H9 (cell line): Measurements from ENCODE around the gene TMEM163. TPM values are rescaled to one million over a fixed set of nuclear protein-coding genes. Genes with fewer than 3 reads are reported as not detected.

Source experiments
- DNase-seq: peaks from one replicate; pipeline ENCODE4 v3.0.0-alpha.2; 2017
- H2AFZ ChIP-seq: one replicate; pipeline ENCODE4 v1.6.1; 2013; ENCODE audit warnings: mild to moderate bottlenecking, low read length, control low read depth, moderate library complexity
- H2AK5ac ChIP-seq: 2 replicates; pipeline ENCODE4 v1.6.1; 2013; ENCODE audit warnings: low read length, control low read depth, mixed read lengths; ENCODE audit not compliant: insufficient read length
- H2BK120ac ChIP-seq: one replicate; pipeline ENCODE4 v1.6.1; 2013; ENCODE audit warnings: low read depth, mild to moderate bottlenecking, low read length, control low read depth, inconsistent platforms; ENCODE audit not compliant: poor library complexity, severe bottlenecking
- H2BK12ac ChIP-seq: 2 replicates; pipeline ENCODE4 v1.6.1; 2013; ENCODE audit warnings: low read length, control low read depth, mixed read lengths, low read depth; ENCODE audit not compliant: insufficient read length
- H2BK15ac ChIP-seq: 2 replicates; pipeline ENCODE4 v1.6.1; 2013; ENCODE audit warnings: low read depth, low read length, control low read depth
- H2BK20ac ChIP-seq: one replicate; pipeline ENCODE4 v1.6.1; 2013; ENCODE audit warnings: low read depth, mild to moderate bottlenecking, low read length, control low read depth, inconsistent platforms; ENCODE audit not compliant: poor library complexity, severe bottlenecking
- H2BK5ac ChIP-seq: 2 replicates; pipeline ENCODE4 v1.6.1; 2013; ENCODE audit warnings: low read length, control low read depth, mixed read lengths; ENCODE audit not compliant: insufficient read length
- H3K14ac ChIP-seq: 2 replicates; pipeline ENCODE4 v1.6.1; 2013; ENCODE audit warnings: low read length, control low read depth; ENCODE audit not compliant: insufficient read depth
- H3K18ac ChIP-seq: 2 replicates; pipeline ENCODE4 v1.6.1; 2013; ENCODE audit warnings: low read depth, mild to moderate bottlenecking, mixed read lengths, low read length, control low read depth; ENCODE audit not compliant: insufficient read length
- H3K23ac ChIP-seq: 2 replicates; pipeline ENCODE4 v1.6.1; 2013; ENCODE audit warnings: low read length, control low read depth, mixed read lengths, low read depth; ENCODE audit not compliant: insufficient read length
- H3K23me2 ChIP-seq: 2 replicates; pipeline ENCODE4 v1.6.1; 2013; ENCODE audit warnings: low read depth, mild to moderate bottlenecking, mixed read lengths, low read length, control low read depth; ENCODE audit not compliant: insufficient read length, poor library complexity, severe bottlenecking
- H3K27ac ChIP-seq: 2 replicates; pipeline ENCODE4 v1.5.1; 2013; ENCODE audit warnings: low read length, control low read depth, mixed read lengths, low read depth; ENCODE audit not compliant: insufficient read length
- H3K27me3 ChIP-seq: 2 replicates; pipeline ENCODE4 v1.6.1; 2013; ENCODE audit warnings: low read length, control low read depth, inconsistent platforms; ENCODE audit not compliant: insufficient read depth
- H3K4ac ChIP-seq: 2 replicates; pipeline ENCODE4 v1.6.1; 2013; ENCODE audit warnings: low read depth, mild to moderate bottlenecking, control low read depth, inconsistent platforms, low read length, moderate library complexity
- H3K4me1 ChIP-seq: 2 replicates; pipeline ENCODE4 v1.6.1; 2013; ENCODE audit warnings: low read length, control low read depth, inconsistent platforms; ENCODE audit not compliant: insufficient read depth
- H3K4me2 ChIP-seq: 2 replicates; pipeline ENCODE4 v1.6.1; 2013; ENCODE audit warnings: low read length, control low read depth, mixed read lengths; ENCODE audit not compliant: insufficient read length, insufficient read depth
- H3K56ac ChIP-seq: 2 replicates; pipeline ENCODE4 v1.6.1; 2013; ENCODE audit warnings: low read depth, mild to moderate bottlenecking, mixed read lengths, low read length, control low read depth; ENCODE audit not compliant: insufficient read length
- H3K79me1 ChIP-seq: 2 replicates; pipeline ENCODE4 v1.6.1; 2013; ENCODE audit warnings: low read depth, mild to moderate bottlenecking, moderate library complexity, low read length, control low read depth, inconsistent platforms; ENCODE audit not compliant: insufficient read depth, poor library complexity, severe bottlenecking
- H3K79me2 ChIP-seq: 2 replicates; pipeline ENCODE4 v1.6.1; 2013; ENCODE audit warnings: low read length, control low read depth, inconsistent platforms; ENCODE audit not compliant: insufficient read depth
- H3K9ac ChIP-seq: 2 replicates; pipeline ENCODE4 v1.6.1; 2013; ENCODE audit warnings: low read length, control low read depth, mixed read lengths; ENCODE audit not compliant: insufficient read length; ENCODE audit errors: extremely low read depth
- H3K9me3 ChIP-seq: one replicate; pipeline ENCODE4 v1.6.1; 2013; ENCODE audit warnings: low read depth, low read length, inconsistent platforms; ENCODE audit not compliant: control insufficient read depth
- H3T11ph ChIP-seq: one replicate; pipeline ENCODE4 v1.6.1; 2013; ENCODE audit warnings: mild to moderate bottlenecking, low read length, control low read depth, inconsistent platforms
- H4K20me1 ChIP-seq: one replicate; pipeline ENCODE4 v1.6.1; 2013; ENCODE audit not compliant: control insufficient read depth, insufficient read length, insufficient read depth
- H4K5ac ChIP-seq: 2 replicates; pipeline ENCODE4 v1.6.1; 2013; ENCODE audit warnings: low read depth, mild to moderate bottlenecking, mixed read lengths, low read length, control low read depth; ENCODE audit not compliant: insufficient read length
- H4K8ac ChIP-seq: replicated peaks from 2 replicates; pipeline ENCODE4 v1.6.1; 2013; ENCODE audit warnings: low read length, control low read depth, mixed read lengths, low read depth; ENCODE audit not compliant: insufficient read length
- H4K91ac ChIP-seq: 2 replicates; pipeline ENCODE4 v1.6.1; 2013; ENCODE audit warnings: low read depth, mild to moderate bottlenecking, moderate library complexity, mixed read lengths, low read length, control low read depth; ENCODE audit not compliant: insufficient read length
- H3K27ac Mint-ChIP-seq, 3 experiments: 2 replicates in 2 of 3; 3 replicates in 1 of 3; pipeline ENCODE4 v1.8.0; 2020 to 2021; ENCODE audit warnings: mixed read lengths in 3 of 3, mild to moderate bottlenecking in 1 of 3, moderate library complexity in 1 of 3
- H3K27me3 Mint-ChIP-seq: 2 replicates; pipeline ENCODE4 v1.8.0; 2021; ENCODE audit warnings: low read depth, mild to moderate bottlenecking, moderate library complexity, mixed read lengths
- H3K36me3 Mint-ChIP-seq, 3 experiments: 2 replicates in 2 of 3; 3 replicates in 1 of 3; pipeline ENCODE4 v1.8.0; 2020 to 2021; ENCODE audit warnings: low read depth in 3 of 3, mixed read lengths in 3 of 3; ENCODE audit not compliant: insufficient read depth in 1 of 3
- H3K4me1 Mint-ChIP-seq, 2 experiments: 2 replicates each; pipeline ENCODE4 v1.8.0; 2020; ENCODE audit warnings: mixed read lengths in 2 of 2
- H3K4me3 Mint-ChIP-seq, 2 experiments: 2 replicates in 1 of 2; 3 replicates in 1 of 2; pipeline ENCODE4 v1.8.0; 2020 to 2021; ENCODE audit warnings: mild to moderate bottlenecking in 2 of 2, mixed read lengths in 2 of 2, moderate library complexity in 1 of 2
- H3K9me3 Mint-ChIP-seq, 2 experiments: 2 replicates in 1 of 2; 3 replicates in 1 of 2; pipeline ENCODE4 v1.8.0; 2020; ENCODE audit warnings: mild to moderate bottlenecking in 2 of 2, mixed read lengths in 2 of 2, moderate library complexity in 1 of 2
- CTCF ChIP-seq: fragments of 200-600 bp; sonication (generic); conservative IDR thresholded peaks from 3 replicates; pipeline ENCODE4 v1.8.0; 2021; ENCODE audit warnings: antibody characterized with exemption, mild to moderate bottlenecking
- WGBS: extraction: QIAGEN DNeasy Blood & Tissue Kit; methylation state at CpG from one replicate; pipeline ENCODE4 v1.1.7; 2013; ENCODE audit warnings: missing lambda C conversion rate, low lambda C conversion rate, mixed read lengths; ENCODE audit not compliant: insufficient read length; ENCODE audit errors: extremely low coverage; 5-methylcytosine and 5-hydroxymethylcytosine counted together
- total RNA-seq: library from RNA; stranded (reverse); gene quantifications from 2 replicates; pipeline ENCODE4 v1.2.1, GENCODE V29; 2021

Gene TMEM163
- total RNA-seq, 1 experiment from 2014 or later = 0.39 TPM

DNA sequence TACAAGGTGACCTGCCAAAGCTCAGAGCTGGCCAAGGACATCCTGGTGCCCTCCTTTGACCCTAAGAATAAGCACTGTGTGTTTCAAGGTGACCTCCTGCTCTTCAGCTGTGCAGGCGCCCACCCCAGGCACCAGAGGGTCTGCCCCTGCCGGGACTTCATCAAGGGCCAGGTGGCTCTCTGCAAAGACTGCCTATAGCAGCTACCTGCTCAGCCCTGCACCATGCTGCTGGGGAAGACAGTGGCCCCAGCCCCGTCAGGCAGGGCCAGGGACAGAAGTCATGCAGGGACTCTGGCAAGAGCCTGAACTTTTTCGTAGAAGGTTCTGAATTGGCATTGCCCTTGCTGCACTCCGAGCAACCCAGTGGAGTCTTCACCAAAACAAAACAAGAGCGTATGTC lies 270.1 kb downstream of the TMEM163 start:
- Mint-ChIP-seq H3K27ac (no peak overlapping the region), H3K4me3 (no peak overlapping the region), H3K27me3 (no peaks in the 10 kb centered on the region), H3K9me3 (no peaks in the 10 kb centered on the region), H3K4me1 (peaks cover 10 to 14% of the 10 kb centered on the region in 2 experiments; a peak in 3 of 4 replicates), H3K36me3 (peaks cover 7 to 15% (median 13%) of the 10 kb centered on the region in 3 experiments; a peak in 6 of 7 replicates)
- Histone ChIP-seq H2AFZ (no peak overlapping the region), H3K18ac (no peak overlapping the region), H3K4me2 (no peak overlapping the region), H3K4me1 (no peaks in the 10 kb centered on the region), H3K27ac (no peak overlapping the region), H2BK15ac (no peak overlapping the region), H3K4ac (no peak overlapping the region), H3K14ac (no peak overlapping the region), H3K27me3 (no peaks in the 10 kb centered on the region), H3K56ac (no peak overlapping the region), H2BK12ac (no peak overlapping the region), H4K20me1 (no peaks in the 10 kb centered on the region), H3K23ac (no peak overlapping the region), H2AK5ac (no peak overlapping the region), H3K79me2 (no peaks in the 10 kb centered on the region), H4K8ac (no peak overlapping the region), H3K9ac (no peak overlapping the region), H2BK5ac (no peak overlapping the region), H3K79me1 (no peaks in the 10 kb centered on the region), H2BK120ac (no peak overlapping the region), H4K91ac (no peak overlapping the region), H3K23me2 (no peaks in the 10 kb centered on the region), H3K9me3 (no peaks in the 10 kb centered on the region), H2BK20ac (no peak overlapping the region), H3T11ph (no peak overlapping the region), H4K5ac (no peak overlapping the region)
- WGBS = no CpG with 5 or more reads among the region's 6 CpGs
- no peak for DNase-seq
- no peak for TF ChIP-seq CTCF
